Anterior cingulate cortex (tissue), 58 donors: ENCODE measurements around the gene MAN1C1.
"Not testable (repeated sequence)": the region's sequence is repeated elsewhere in the genome, so short reads cannot be mapped to it uniquely, and the experiment has no call there.

Source experiments
- DNase-seq, 58 donors: peaks; one replicate each; lab custom pipeline; 2025; lab: John Stamatoyannopoulos, UW

The MAN1C1 gene

GRCh38 chr1:25729790-25730644 lies 113.4 kb downstream of the MAN1C1 start:
- no peak for DNase-seq

- DNase-seq = no peak
Observed at GRCh38 chr1:25731148-25731547, 114.6 kb downstream of the MAN1C1 start.

- DNase-seq = no peak
Observed at GRCh38 chr1:25731626-25732370, 115.2 kb downstream of the MAN1C1 start.

- no peak for DNase-seq
Observed at GRCh38 chr1:25732821-25733220, 116.2 kb downstream of the MAN1C1 start.

GRCh38 chr1:25733271-25733670 lies 116.7 kb downstream of the MAN1C1 start:
- DNase-seq = no peak

GRCh38 chr1:25734991-25735390 lies 118.4 kb downstream of the MAN1C1 start:
- DNase-seq = not testable (repeated sequence)

GRCh38 chr1:25735956-25736529 lies 119.5 kb downstream of the MAN1C1 start:
- no peak for DNase-seq

GRCh38 chr1:25737130-25737529 lies 120.5 kb downstream of the MAN1C1 start:
- DNase-seq = peak in 9 of 58 donors; percentile 3 to 40 (median 9)

GRCh38 chr1:25738499-25738898 lies 121.9 kb downstream of the MAN1C1 start:
- DNase-seq = no peak

- DNase-seq = no peak
Observed at GRCh38 chr1:25739341-25739740, 122.8 kb downstream of the MAN1C1 start.

GRCh38 chr1:25740071-25740470 lies 123.5 kb downstream of the MAN1C1 start:
- DNase-seq = no peak

- no peak for DNase-seq
Observed at GRCh38 chr1:25742316-25742715, 125.7 kb downstream of the MAN1C1 start.

- DNase-seq = peak in 53 of 58 donors; percentile 19 to 83 (median 57)
Observed at GRCh38 chr1:25743164-25744139, 126.9 kb downstream of the MAN1C1 start.

- DNase-seq = peak in 34 of 58 donors; percentile 12 to 58 (median 29)
Observed at GRCh38 chr1:25744140-25744581, 127.6 kb downstream of the MAN1C1 start.

GRCh38 chr1:25744636-25745425 lies 128.2 kb downstream of the MAN1C1 start:
- DNase-seq = no peak

- no peak for DNase-seq
Observed at GRCh38 chr1:25746299-25747045, 129.9 kb downstream of the MAN1C1 start.

GRCh38 chr1:25747046-25747719 lies 130.6 kb downstream of the MAN1C1 start:
- no peak for DNase-seq
